HepG2 (cell line): ENCODE measurements around the gene CYTH2. TPM values are rescaled to one million over a fixed set of nuclear protein-coding genes. Genes with fewer than 3 reads are reported as not detected.

Experiments
- ATAD3A ChIP-seq: sonication (generic); formaldehyde crosslinking; IDR thresholded peaks from 2 replicates; pipeline ENCODE4 v1.4.0; 2020; ENCODE audit warnings: missing genetic modification reagents
- ATF5 ChIP-seq: sonication (generic); formaldehyde crosslinking; IDR thresholded peaks from 2 replicates; pipeline ENCODE4 v1.4.0; 2020; ENCODE audit warnings: mild to moderate bottlenecking, low read depth, missing genetic modification reagents
- ATM ChIP-seq: fragments of 450-650 bp; IDR thresholded peaks from 2 replicates; pipeline ENCODE4 v1.7.1; 2017; ENCODE audit warnings: mild to moderate bottlenecking, borderline replicate concordance
- HMG20B ChIP-seq: conservative IDR thresholded peaks from 2 replicates; pipeline ENCODE4 v1.6.1; 2016; ENCODE audit warnings: missing genetic modification reagents, missing compliant biosample characterization
- IKZF5 ChIP-seq: IDR thresholded peaks from 2 replicates; pipeline ENCODE4 v1.6.1; 2018; ENCODE audit warnings: missing genetic modification reagents, mild to moderate bottlenecking, missing compliant biosample characterization
- KLF15 ChIP-seq: sonication (generic); formaldehyde crosslinking; IDR thresholded peaks from 2 replicates; pipeline ENCODE4 v1.8.1; 2023; ENCODE audit warnings: borderline replicate concordance, mild to moderate bottlenecking, inconsistent platforms, missing genetic modification reagents, mixed read lengths
- NCOA2 ChIP-seq: sonication (generic); formaldehyde crosslinking; IDR thresholded peaks from 2 replicates; pipeline ENCODE4 v1.8.0; 2022; ENCODE audit warnings: inconsistent platforms
- NFKBIZ ChIP-seq: IDR thresholded peaks from 2 replicates; pipeline ENCODE4 v1.6.1; 2018; ENCODE audit warnings: missing genetic modification reagents, missing compliant biosample characterization
- SRSF4 ChIP-seq: fragments of 200-400 bp; formaldehyde crosslinking; IDR thresholded peaks from one replicate; pipeline ENCODE4 v1.6.1; 2018; ENCODE audit warnings: mild to moderate bottlenecking, low read depth, low read length, moderate library complexity; ENCODE audit not compliant: poor library complexity, severe bottlenecking
- TAF15 ChIP-seq: fragments of 200-400 bp; formaldehyde crosslinking; IDR thresholded peaks from one replicate; pipeline ENCODE4 v1.6.1; 2018; ENCODE audit warnings: mild to moderate bottlenecking, low read depth, low read length; ENCODE audit not compliant: poor library complexity, severe bottlenecking
- ZBTB1 ChIP-seq: sonication (generic); formaldehyde crosslinking; IDR thresholded peaks from 2 replicates; pipeline ENCODE4 v1.4.0; 2020; ENCODE audit warnings: missing genetic modification reagents, borderline replicate concordance
- ZBTB7A ChIP-seq: sonication (generic); formaldehyde crosslinking; IDR thresholded peaks from 2 replicates; pipeline ENCODE4 v1.8.0; 2022; ENCODE audit warnings: mild to moderate bottlenecking, missing genetic modification reagents
- ZNF296 ChIP-seq: sonication (generic); formaldehyde crosslinking; conservative IDR thresholded peaks from 2 replicates; pipeline ENCODE4 v1.5.0; 2020; ENCODE audit warnings: mild to moderate bottlenecking, missing genetic modification reagents
- ZNF589 ChIP-seq: sonication (generic); formaldehyde crosslinking; conservative IDR thresholded peaks from 2 replicates; pipeline ENCODE4 v1.8.0; 2022; ENCODE audit warnings: mild to moderate bottlenecking, moderate library complexity, missing genetic modification reagents
- ZNF740 ChIP-seq: sonication (generic); formaldehyde crosslinking; IDR thresholded peaks from 2 replicates; pipeline ENCODE4 v1.4.0; 2020; ENCODE audit warnings: missing genetic modification reagents
- ZNF777 ChIP-seq: sonication (generic); formaldehyde crosslinking; IDR thresholded peaks from 2 replicates; pipeline ENCODE4 v1.4.0; 2020; ENCODE audit warnings: missing genetic modification reagents
- ZSCAN5A ChIP-seq: sonication (generic); formaldehyde crosslinking; IDR thresholded peaks from 2 replicates; pipeline ENCODE4 v1.8.0; 2022; ENCODE audit warnings: mild to moderate bottlenecking, missing genetic modification reagents, borderline replicate concordance
- polyA plus RNA-seq, 8 experiments: library from polyadenylated mRNA; depleted of rRNA in 3 of 8; stranded (reverse) in 7 of 8; unstranded in 1 of 8; fragments of >200 nt; fragmentation: Illumina TruSeq in 4 of 8; extraction: Trizol in 4 of 8; gene quantifications; 2 replicates each; pipeline versions ENCODE4 v1.2.1 to v1.2.3, GENCODE V29; 2011 to 2016; ENCODE audit warnings: low read depth in 4 of 8, missing spikeins in 1 of 8, mixed read lengths in 1 of 8; ENCODE audit not compliant: insufficient read depth in 1 of 8
- total RNA-seq, 5 experiments: library from RNA; depleted of rRNA; stranded (reverse); fragments of >200 nt; fragmentation: Illumina TruSeq; extraction: Trizol; gene quantifications; 2 replicates each; pipeline ENCODE4 v1.2.3, GENCODE V29; 2016; ENCODE audit warnings: low read depth in 1 of 5
- TF ChIP-seq, protein P1 (sequence below): sonication (generic); formaldehyde crosslinking; conservative IDR thresholded peaks from 2 replicates; pipeline ENCODE4 v1.8.0; 2022; ENCODE audit warnings: low read depth, missing genetic modification reagents
- TF ChIP-seq, protein P2 (sequence below): sonication (generic); formaldehyde crosslinking; IDR thresholded peaks from 2 replicates; pipeline ENCODE4 v1.8.1; 2023; ENCODE audit warnings: mild to moderate bottlenecking, inconsistent platforms, moderate library complexity, missing genetic modification reagents, borderline replicate concordance

CYTH2 gene
- total and polyA plus RNA-seq, 2 of the 13 experiments (the other 11 are each of a cell fraction or from before 2014, with no cell fraction given) = 16.5 to 39.3 TPM

- TF ChIP-seq, protein P1, sequence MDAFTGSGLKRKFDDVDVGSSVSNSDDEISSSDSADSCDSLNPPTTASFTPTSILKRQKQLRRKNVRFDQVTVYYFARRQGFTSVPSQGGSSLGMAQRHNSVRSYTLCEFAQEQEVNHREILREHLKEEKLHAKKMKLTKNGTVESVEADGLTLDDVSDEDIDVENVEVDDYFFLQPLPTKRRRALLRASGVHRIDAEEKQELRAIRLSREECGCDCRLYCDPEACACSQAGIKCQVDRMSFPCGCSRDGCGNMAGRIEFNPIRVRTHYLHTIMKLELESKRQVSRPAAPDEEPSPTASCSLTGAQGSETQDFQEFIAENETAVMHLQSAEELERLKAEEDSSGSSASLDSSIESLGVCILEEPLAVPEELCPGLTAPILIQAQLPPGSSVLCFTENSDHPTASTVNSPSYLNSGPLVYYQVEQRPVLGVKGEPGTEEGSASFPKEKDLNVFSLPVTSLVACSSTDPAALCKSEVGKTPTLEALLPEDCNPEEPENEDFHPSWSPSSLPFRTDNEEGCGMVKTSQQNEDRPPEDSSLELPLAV (CRISPR knock-in tag) = no peak
- TF ChIP-seq NCOA2 (CRISPR knock-in tag) (no peak), TAF15 (no peak), HMG20B (no peak), ZBTB7A (CRISPR knock-in tag) (peak; percentile 94; the same call in 1 of the 2 replicates), ZSCAN5A (CRISPR knock-in tag) (0 out of 2 replicates have a peak, but pooled peaks have one; percentile 33), ZBTB1 (CRISPR knock-in tag) (no peak), IKZF5 (CRISPR knock-in tag) (no peak), KLF15 (no peak), NFKBIZ (CRISPR knock-in tag) (no peak), ZNF777 (CRISPR knock-in tag) (peak; percentile 47; the same call in 1 of the 2 replicates), ZNF740 (no peak), ATAD3A (no peak), ATF5 (no peak), ZNF296 (CRISPR knock-in tag) (no peak), ZNF589 (CRISPR knock-in tag) (0 out of 2 replicates have a peak, but pooled peaks have one; percentile 22), SRSF4 (no peak), ATM (no peak)
- TF ChIP-seq, protein P2, sequence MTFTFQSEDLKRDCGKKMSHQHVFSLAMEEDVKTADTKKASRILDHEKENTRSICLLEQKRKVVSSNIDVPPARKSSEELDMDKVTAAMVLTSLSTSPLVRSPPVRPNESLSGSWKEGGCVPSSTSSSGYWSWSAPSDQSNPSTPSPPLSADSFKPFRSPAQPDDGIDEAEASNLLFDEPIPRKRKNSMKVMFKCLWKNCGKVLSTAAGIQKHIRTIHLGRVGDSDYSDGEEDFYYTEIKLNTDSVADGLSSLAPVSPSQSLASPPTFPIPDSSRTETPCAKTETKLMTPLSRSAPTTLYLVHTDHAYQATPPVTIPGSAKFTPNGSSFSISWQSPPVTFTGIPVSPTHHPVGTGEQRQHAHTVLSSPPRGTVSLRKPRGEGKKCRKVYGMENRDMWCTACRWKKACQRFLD = no peak
Observed at GRCh38 chr19:48513289-48514122, 44.3 kb downstream of the CYTH2 start (continued).
